GM23248 (cell line): ENCODE results near the gene EMC1. TPM values are rescaled to one million over a fixed set of nuclear protein-coding genes. Genes with fewer than 3 reads are reported as not detected.
A peak's percentile ranks its signal among the peaks of the same experiment; 100 is the strongest.

Experiments
- DNase-seq: peaks from one replicate; pipeline ENCODE4 v3.0.0-alpha.2; 2015
- H2AFZ ChIP-seq: fragments of 200-600 bp; sonication (generic); 2 replicates; pipeline ENCODE4 v1.6.1; 2016; ENCODE audit warnings: antibody characterized with exemption
- H3F3A ChIP-seq: fragments of 200-600 bp; sonication (generic); 2 replicates; pipeline ENCODE4 v1.6.1; 2016; ENCODE audit warnings: mild to moderate bottlenecking, antibody characterized with exemption, mixed run types; ENCODE audit not compliant: insufficient read depth
- H3K27ac ChIP-seq: fragments of 200-600 bp; sonication (generic); 2 replicates; pipeline ENCODE4 v1.5.1; 2016; ENCODE audit warnings: mild to moderate bottlenecking
- H3K27me3 ChIP-seq: fragments of 200-600 bp; sonication (generic); replicated peaks from 2 replicates; pipeline ENCODE4 v1.6.1; 2016; ENCODE audit warnings: mild to moderate bottlenecking; ENCODE audit not compliant: insufficient read depth
- H3K36me3 ChIP-seq: fragments of 200-600 bp; sonication (generic); 2 replicates; pipeline ENCODE4 v1.6.1; 2016; ENCODE audit warnings: low read depth, mild to moderate bottlenecking
- H3K4me1 ChIP-seq: fragments of 200-600 bp; sonication (generic); 2 replicates; pipeline ENCODE4 v1.6.1; 2016; ENCODE audit warnings: mild to moderate bottlenecking; ENCODE audit not compliant: insufficient read depth
- H3K4me2 ChIP-seq: fragments of 200-600 bp; sonication (generic); one replicate; pipeline ENCODE4 v1.6.1; 2016; ENCODE audit warnings: mild to moderate bottlenecking; ENCODE audit not compliant: unreplicated experiment
- H3K4me3 ChIP-seq: fragments of 200-600 bp; sonication (generic); 2 replicates; pipeline ENCODE4 v1.5.1; 2016; ENCODE audit warnings: mild to moderate bottlenecking
- H3K79me2 ChIP-seq: fragments of 200-600 bp; sonication (generic); 2 replicates; pipeline ENCODE4 v1.6.1; 2016; ENCODE audit warnings: mild to moderate bottlenecking; ENCODE audit not compliant: insufficient read depth
- H3K9ac ChIP-seq: fragments of 200-600 bp; sonication (generic); 2 replicates; pipeline ENCODE4 v1.6.1; 2016; ENCODE audit warnings: mild to moderate bottlenecking
- H3K9me2 ChIP-seq: fragments of 200-600 bp; sonication (generic); 2 replicates; pipeline ENCODE4 v1.6.1; 2016; ENCODE audit warnings: mixed run types, mild to moderate bottlenecking, moderate library complexity; ENCODE audit not compliant: insufficient read depth
- H3K9me3 ChIP-seq: fragments of 200-600 bp; sonication (generic); one replicate; pipeline ENCODE4 v1.6.1; 2017; ENCODE audit warnings: low read depth
- H4K20me1 ChIP-seq: fragments of 200-600 bp; sonication (generic); 2 replicates; pipeline ENCODE4 v1.6.0; 2016; ENCODE audit not compliant: insufficient read depth
- EZH2 ChIP-seq: fragments of 200-600 bp; sonication (generic); IDR thresholded peaks from 2 replicates; pipeline ENCODE4 v1.6.1; 2018; ENCODE audit warnings: antibody characterized with exemption, mild to moderate bottlenecking; ENCODE audit not compliant: insufficient read depth, poor library complexity, severe bottlenecking
- EZH2phosphoT487 ChIP-seq: fragments of 200-600 bp; sonication (generic); IDR thresholded peaks from 2 replicates; pipeline ENCODE4 v1.6.1; 2018; ENCODE audit warnings: antibody characterized with exemption, moderate library complexity, mild to moderate bottlenecking, low read depth; ENCODE audit not compliant: insufficient read depth
- WGBS, 2 experiments: methylation state at CpG; one replicate each; pipeline ENCODE4 v1.1.6; 2015 to 2017; ENCODE audit warnings: low lambda C conversion rate in 2 of 2, low coverage in 1 of 2; ENCODE audit errors: missing lambda C conversion rate in 2 of 2; 5-methylcytosine and 5-hydroxymethylcytosine counted together
- in situ Hi-C: fragments of 300-500 bp; cut with MboI; formaldehyde crosslinking; loops from 2 replicates; pipeline ENCODE4 v1.15.0; 2020
- polyA plus RNA-seq: library from polyadenylated mRNA; unstranded; fragments of >200 nt; fragmentation: Nextera tagmentation; extraction: Ambion mirVana; gene quantifications from 2 replicates; pipeline ENCODE4 v1.2.1, GENCODE V29; 2016
- total RNA-seq: library from RNA; depleted of rRNA; stranded (reverse); fragments of >200 nt; shearing (Covaris generic); gene quantifications from 2 replicates; pipeline ENCODE4 v1.2.3, GENCODE V29; 2014

Gene EMC1
- total and polyA plus RNA-seq, 2 experiments from 2014 or later, result 54.5 to 69.4 TPM

DNA sequence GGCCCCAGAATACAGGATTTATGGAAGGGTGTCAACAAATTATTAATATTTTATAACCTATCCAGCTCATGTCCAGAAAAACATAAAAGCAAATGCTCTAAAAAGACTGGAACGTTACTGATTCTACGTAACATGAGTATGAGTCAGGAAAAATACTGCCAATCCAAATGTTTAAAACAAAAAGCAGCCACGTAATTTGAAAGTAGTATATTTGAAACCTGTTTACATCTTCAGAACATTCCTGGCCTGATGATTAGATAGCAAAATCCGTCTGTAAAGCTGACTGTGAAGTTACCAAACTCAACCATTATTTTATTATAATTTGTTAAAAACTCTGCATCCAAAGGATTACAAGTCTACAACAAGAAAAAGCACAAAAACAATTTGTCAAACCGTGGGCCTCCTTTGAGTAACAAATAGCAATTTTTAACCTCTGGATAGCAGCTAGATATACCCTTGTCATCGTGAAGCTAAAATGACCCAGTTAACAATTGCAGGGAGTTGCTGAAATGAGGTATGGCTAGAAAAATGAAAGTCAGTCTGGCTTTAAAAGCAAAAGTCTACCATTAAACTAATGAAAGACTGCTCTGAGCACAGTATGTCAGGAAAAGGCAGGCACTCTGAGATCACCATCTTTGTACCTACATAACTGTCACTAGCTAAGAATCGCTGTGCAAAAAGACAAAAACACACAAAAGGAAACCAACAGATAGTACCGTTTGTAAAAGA is 42.5 kb downstream of the EMC1 start:
- peak overlapping the region; percentile 86 for H3K4me3 ChIP-seq
- peak overlapping the region; percentile 96 for H3K9ac ChIP-seq
- TF ChIP-seq EZH2, result no peak
- no peak for TF ChIP-seq EZH2phosphoT487
- H3K36me3 ChIP-seq, result 0 out of 2 replicates have a peak, but pooled peaks cover under 1% of the 10 kb centered on the region
- H3K79me2 ChIP-seq, result peaks cover 96% of the 10 kb centered on the region
- WGBS, 2 experiments, result 1% methylated on average over 8 of the region's 8 CpGs
- peak overlapping the region; percentile 73; the same call in 1 of the 2 replicates for H2AFZ ChIP-seq
- peak overlapping the region; percentile 96 for H3K4me2 ChIP-seq
- no peaks in the 10 kb centered on the region for H3K27me3 ChIP-seq
- no peaks in the 10 kb centered on the region for H3K9me2 ChIP-seq
- in situ Hi-C loops, result no loop called here
- DNase-seq, result peak; percentile 82
- H3F3A ChIP-seq, result peaks cover 40% of the 10 kb centered on the region
- peak overlapping the region; percentile 93 for H3K27ac ChIP-seq
- peaks cover 41% of the 10 kb centered on the region for H3K4me1 ChIP-seq
- H3K9me3 ChIP-seq, result no peaks in the 10 kb centered on the region
- H4K20me1 ChIP-seq, result peaks cover 14% of the 10 kb centered on the region; the same call in 1 of the 2 replicates

DNA sequence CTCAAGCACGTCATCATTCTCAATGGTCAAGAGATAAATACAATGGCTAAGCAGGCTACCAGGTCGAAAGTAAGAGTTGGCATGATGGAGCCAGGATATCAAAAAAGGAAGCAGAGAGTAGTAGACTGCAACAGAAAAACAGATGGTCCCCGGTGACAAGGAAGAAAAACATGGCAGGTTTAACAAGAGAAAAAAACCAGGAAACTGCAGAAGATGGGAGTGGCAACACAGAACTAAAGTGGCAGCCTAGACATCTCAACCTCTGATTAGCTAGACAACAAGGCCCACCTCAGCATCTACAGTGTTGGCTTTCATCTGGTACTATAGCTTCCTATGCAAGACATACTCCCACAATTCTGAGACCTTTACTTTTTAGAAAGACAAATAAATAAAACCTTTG is 44.4 kb downstream of the EMC1 start:
- Histone ChIP-seq H3F3A (peaks cover 56% of the 10 kb centered on the region), H4K20me1 (peaks cover 28% of the 10 kb centered on the region; the same call in 1 of the 2 replicates), H3K4me2 (no peak overlapping the region), H3K9me2 (no peaks in the 10 kb centered on the region), H3K27me3 (no peaks in the 10 kb centered on the region), H3K4me1 (peaks cover 50% of the 10 kb centered on the region), H3K36me3 (no peaks in the 10 kb centered on the region), H2AFZ (no peak overlapping the region), H3K79me2 (peaks cover 96% of the 10 kb centered on the region), H3K9me3 (no peaks in the 10 kb centered on the region), H3K27ac (no peak overlapping the region), H3K9ac (no peak overlapping the region), H3K4me3 (no peak overlapping the region)
- no peak for DNase-seq
- no peak for TF ChIP-seq EZH2phosphoT487
- TF ChIP-seq EZH2, result no peak
- WGBS, 2 experiments, result 74 to 75% methylated on average over 3 of the region's 3 CpGs
- in situ Hi-C loops, result no loop called here

DNA sequence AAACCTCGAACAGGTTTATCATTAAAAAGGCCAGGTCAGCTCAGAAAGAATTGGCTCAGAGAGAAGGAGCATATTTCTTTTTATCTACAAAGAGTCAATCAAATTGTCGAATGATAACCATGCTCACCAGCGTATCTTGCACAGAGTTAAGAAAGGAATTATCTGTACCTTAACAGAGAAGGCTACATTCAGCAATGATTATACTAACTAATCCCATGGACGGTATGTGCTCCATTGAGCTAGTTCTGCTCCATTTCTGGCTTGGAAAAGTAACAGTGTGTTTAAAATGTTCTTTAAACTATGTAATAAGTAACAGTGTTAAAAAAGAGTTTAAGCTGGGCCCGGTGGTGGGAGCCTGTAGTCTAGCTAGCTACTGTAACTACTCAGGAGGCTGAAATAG is 45.5 kb downstream of the EMC1 start:
- WGBS, 2 experiments, result 83 to 87% methylated on average over 5 of the region's 5 CpGs
- Histone ChIP-seq H3F3A (peaks cover 56% of the 10 kb centered on the region), H2AFZ (no peak overlapping the region), H3K27ac (no peak overlapping the region), H3K9ac (no peak overlapping the region), H3K9me2 (no peaks in the 10 kb centered on the region), H4K20me1 (peaks cover 37% of the 10 kb centered on the region; the same call in 1 of the 2 replicates), H3K4me3 (no peak overlapping the region), H3K4me1 (peaks cover 40% of the 10 kb centered on the region), H3K4me2 (no peak overlapping the region), H3K36me3 (no peaks in the 10 kb centered on the region), H3K27me3 (no peaks in the 10 kb centered on the region), H3K9me3 (no peaks in the 10 kb centered on the region), H3K79me2 (peaks cover 96% of the 10 kb centered on the region)
- no peak for DNase-seq
- TF ChIP-seq EZH2phosphoT487, result no peak
- TF ChIP-seq EZH2, result no peak
- in situ Hi-C loops, result no loop called here

DNA sequence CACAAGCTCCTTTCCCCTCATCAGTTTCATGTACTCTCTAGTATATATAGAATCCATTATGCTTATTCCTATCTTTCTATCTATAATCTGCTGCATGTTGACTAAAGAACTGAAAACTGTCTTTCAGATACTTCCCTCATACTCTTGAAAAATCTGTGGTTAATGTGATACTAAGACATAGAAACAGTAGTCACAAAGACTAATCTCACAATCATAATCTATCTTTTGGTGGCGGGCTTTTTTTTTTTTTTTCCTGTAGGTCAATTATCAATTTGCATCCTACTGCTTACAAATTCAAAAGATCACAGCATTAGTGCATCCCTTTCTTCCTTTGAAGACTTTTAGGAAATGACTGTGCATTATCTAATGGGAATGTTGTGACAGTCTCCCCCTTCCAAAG is 45.9 kb downstream of the EMC1 start:
- Histone ChIP-seq H3K9me3 (no peaks in the 10 kb centered on the region), H3K9me2 (no peaks in the 10 kb centered on the region), H4K20me1 (peaks cover 37% of the 10 kb centered on the region; the same call in 1 of the 2 replicates), H3K4me2 (no peak overlapping the region), H3F3A (peaks cover 51% of the 10 kb centered on the region), H3K9ac (no peak overlapping the region), H3K27ac (no peak overlapping the region), H3K4me1 (peaks cover 39% of the 10 kb centered on the region), H3K27me3 (no peaks in the 10 kb centered on the region), H3K36me3 (no peaks in the 10 kb centered on the region), H3K4me3 (no peak overlapping the region), H3K79me2 (peaks cover 96% of the 10 kb centered on the region), H2AFZ (no peak overlapping the region)
- 100% methylated on average over 1 of the region's 1 CpG for WGBS, 2 experiments
- no peak for DNase-seq
- in situ Hi-C loops, result no loop called here
- TF ChIP-seq EZH2, result no peak
- TF ChIP-seq EZH2phosphoT487, result no peak
